Uterus (tissue), 4 donors: ENCODE results near the gene LRRC26. TPM values are rescaled to one million over a fixed set of nuclear protein-coding genes. Genes with fewer than 3 reads are reported as not detected.

Experiments used
- DNase-seq, 2 donors: peaks; one replicate each; pipeline ENCODE4 v3.0.0-alpha.2; 2019 to 2020
- H3K27ac ChIP-seq, 2 donors: fragments of 200-600 bp; sonication (generic); 1 replicate in 1 of 2; 2 replicates in 1 of 2; pipeline ENCODE4 v1.5.1; 2016 to 2018
- H3K27me3 ChIP-seq, 2 donors: fragments of 200-600 bp; sonication (generic); one replicate each; pipeline ENCODE4 v1.5.1; 2018 to 2019; ENCODE audit warnings: control low read depth in 1 of 2
- H3K36me3 ChIP-seq, 2 donors: fragments of 200-600 bp; sonication (generic); one replicate each; pipeline ENCODE4 v1.5.1; 2019; ENCODE audit warnings: control low read depth in 1 of 2
- H3K4me1 ChIP-seq, 2 donors: fragments of 200-600 bp; sonication (generic); one replicate each; pipeline ENCODE4 v1.5.1; 2018 to 2019; ENCODE audit warnings: control low read depth in 1 of 2
- H3K4me3 ChIP-seq, 2 donors: fragments of 200-600 bp; sonication (generic); 1 replicate in 1 of 2; 2 replicates in 1 of 2; pipeline ENCODE4 v1.5.1; 2018 to 2019; ENCODE audit warnings: mild to moderate bottlenecking in 1 of 2
- H3K9me3 ChIP-seq, 2 donors: fragments of 200-600 bp; sonication (generic); one replicate each; pipeline ENCODE4 v1.5.1; 2019; ENCODE audit warnings: control low read depth in 1 of 2
- CTCF ChIP-seq, 4 experiments: fragments of 200-600 bp in 2 of 4; fragments of 450-650 bp in 2 of 4; sonication (generic) in 2 of 4; IDR thresholded peaks; one replicate each; pipeline ENCODE4 v1.5.1; 2016 to 2019; ENCODE audit warnings: antibody characterized with exemption in 4 of 4, mild to moderate bottlenecking in 2 of 4, moderate library complexity in 1 of 4
- POLR2A ChIP-seq, 2 donors: fragments of 450-650 bp; IDR thresholded peaks; one replicate each; pipeline ENCODE4 v1.6.1; 2016; ENCODE audit warnings: antibody characterized with exemption in 2 of 2, mild to moderate bottlenecking in 1 of 2, moderate library complexity in 1 of 2
- intact Hi-C: fragments of 100-400 bp; cut with DNase I; formaldehyde crosslinking; loops from one replicate; pipeline ENCODE4 v1.15.1; 2023; ENCODE audit warnings: low total_unique reads
- total RNA-seq, 4 donors: library from RNA; depleted of rRNA in 3 of 4; stranded (reverse); fragments of >200 nt in 3 of 4; gene quantifications; one replicate each; pipeline versions ENCODE4 v1.1.0 to v1.2.4, GENCODE V29; 2014 to 2023
- donor health status: DM: yes; HTN: yes; CAD: no.

The LRRC26 gene
- total RNA-seq, 4 donors from 2014 or later: 0.29 TPM; not detected in 3

- no peak overlapping the region for H3K4me3 ChIP-seq
- peaks cover 0 to 7% of the 10 kb centered on the region in 2 donors for H3K4me1 ChIP-seq
- TF ChIP-seq CTCF (IDR thresholded peaks at IDR 0.05): no peak
- no peak for TF ChIP-seq POLR2A (IDR thresholded peaks at IDR 0.05)
- no peaks in the 10 kb centered on the region for H3K27me3 ChIP-seq
- intact Hi-C loops: no loop called here
- no peaks in the 10 kb centered on the region for H3K9me3 ChIP-seq
- H3K36me3 ChIP-seq: no peaks in the 10 kb centered on the region
- DNase-seq: no peak
- H3K27ac ChIP-seq: no peak overlapping the region
These were observed 46.5 kb upstream of the LRRC26 start for GRCh38 chr9:137216188-137216965.

GRCh38 chr9:137215196-137215986, 45.5 kb upstream of the LRRC26 start:
- no peak overlapping the region for H3K27ac ChIP-seq
- DNase-seq: no peak
- H3K4me1 ChIP-seq: peaks cover 0 to 6% of the 10 kb centered on the region in 2 donors
- no peaks in the 10 kb centered on the region for H3K27me3 ChIP-seq
- no peaks in the 10 kb centered on the region for H3K36me3 ChIP-seq
- intact Hi-C loops: no loop called here
- no peaks in the 10 kb centered on the region for H3K9me3 ChIP-seq
- no peak for TF ChIP-seq POLR2A (IDR thresholded peaks at IDR 0.05)
- no peak for TF ChIP-seq CTCF (IDR thresholded peaks at IDR 0.05)
- no peak overlapping the region for H3K4me3 ChIP-seq

GRCh38 chr9:137214620-137215019, 44.8 kb upstream of the LRRC26 start:
- Histone ChIP-seq H3K36me3 (no peaks in the 10 kb centered on the region), H3K27me3 (no peaks in the 10 kb centered on the region)
- intact Hi-C loops: no loop called here

GRCh38 chr9:137213160-137214060, 43.6 kb upstream of the LRRC26 start:
- H3K9me3 ChIP-seq: no peaks in the 10 kb centered on the region
- H3K4me1 ChIP-seq: peaks cover 0 to 6% of the 10 kb centered on the region in 2 donors
- H3K27ac ChIP-seq: no peak overlapping the region
- DNase-seq: no peak
- no peak overlapping the region for H3K4me3 ChIP-seq
- TF ChIP-seq CTCF (IDR thresholded peaks at IDR 0.05) (no peak), POLR2A (IDR thresholded peaks at IDR 0.05) (no peak)
- no peaks in the 10 kb centered on the region for H3K36me3 ChIP-seq
- no peaks in the 10 kb centered on the region for H3K27me3 ChIP-seq
- intact Hi-C loops: no loop called here

More at GRCh38 chr9:137214620-137215019, 44.8 kb upstream of the LRRC26 start:
- Histone ChIP-seq H3K9me3 (no peaks in the 10 kb centered on the region), H3K4me3 (no peak overlapping the region), H3K4me1 (peaks cover 0 to 6% of the 10 kb centered on the region in 2 donors), H3K27ac (no peak overlapping the region)
- DNase-seq: no peak
- no peak for TF ChIP-seq CTCF (IDR thresholded peaks at IDR 0.05)
- TF ChIP-seq POLR2A (IDR thresholded peaks at IDR 0.05): no peak
